ENCODE data around the gene SDC3. TPM values are rescaled to one million over a fixed set of nuclear protein-coding genes. Genes with fewer than 3 reads are reported as not detected.

Gene SDC3
- total and polyA plus RNA-seq, 2 of the 8 experiments (the other 6 are each of a cell fraction or from before 2014, with no cell fraction given) = 7.0 to 27.0 TPM

DNA sequence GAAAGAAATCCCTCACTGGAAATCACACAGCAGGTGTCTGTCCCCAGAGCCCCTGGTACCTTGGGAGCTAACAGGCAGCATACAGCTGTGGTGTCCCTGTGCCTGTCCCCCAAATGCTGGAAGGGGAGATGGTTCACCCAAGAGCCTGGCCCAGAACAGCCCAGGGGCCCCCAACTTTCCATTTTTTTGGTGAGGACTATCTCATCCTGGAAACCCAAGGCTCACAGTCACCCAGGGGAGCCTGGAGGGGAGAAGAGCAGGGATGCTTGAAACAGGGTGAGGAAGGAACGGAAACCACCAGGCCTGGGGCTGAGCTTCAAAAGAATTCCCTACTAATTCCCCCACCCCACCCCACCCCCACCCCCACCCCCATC is 3.6 kb downstream of the SDC3 start:
- Histone ChIP-seq H2BK12ac (ENCODE audit: low read depth, low read length) (no peak overlapping the region), H3K79me2 (ENCODE audit: control insufficient read depth in 1 of 2, insufficient read depth in 2 of 2, low read length in 2 of 2) (peaks cover 0 to 8% of the 10 kb centered on the region in 2 experiments; a peak in 1 of 4 replicates), H2BK120ac (replicated peaks; ENCODE audit: low read depth, low read length) (no peak overlapping the region), H2BK20ac (ENCODE audit: low read length) (no peak overlapping the region), H3K4ac (replicated peaks; ENCODE audit: insufficient read length, low read depth, low read length) (peak overlapping the region; percentile 54), H4K5ac (ENCODE audit: insufficient read length, low read depth, low read length) (no peak overlapping the region), H2AFZ (ENCODE audit: low read length) (no peak overlapping the region), H2AK5ac (ENCODE audit: low read depth, low read length) (no peak overlapping the region), H3K9ac (replicated peaks in 1 of 4; ENCODE audit: extremely low read depth in 1 of 4, low read depth in 3 of 4, low read length in 3 of 4) (no peak overlapping the region), H3K27ac (ENCODE audit: low read depth, low read length) (no peak overlapping the region), H3K27me3 (replicated peaks in 1 of 4; ENCODE audit: control insufficient read depth in 3 of 4, extremely low read depth in 1 of 4, insufficient read depth in 3 of 4, low read length in 3 of 4) (peaks cover 0 to 20% (median 12%) of the 10 kb centered on the region in 4 experiments; a peak in 4 of 7 replicates), H3K23ac (ENCODE audit: insufficient read length) (no peak overlapping the region), H3K4me1 (replicated peaks in 1 of 4; ENCODE audit: control insufficient read depth in 3 of 4, insufficient read depth in 4 of 4, low read length in 3 of 4) (peaks cover 7 to 40% (median 24%) of the 10 kb centered on the region in 4 experiments), H3K14ac (ENCODE audit: insufficient read length) (no peak overlapping the region), H3K18ac (ENCODE audit: extremely low read depth, low read length) (no peak overlapping the region; the same call in 1 of the 2 replicates), H2BK15ac (ENCODE audit: low read length) (no peak overlapping the region), H3K4me2 (ENCODE audit: insufficient read depth in 1 of 2, low read depth in 2 of 2, low read length in 2 of 2) (0 out of 4 replicates have a peak overlapping the region, but pooled peaks have one; percentile 1 to 17), H3K23me2 (ENCODE audit: low read depth, low read length) (peaks cover 7% of the 10 kb centered on the region; the same call in 1 of the 2 replicates), H4K8ac (ENCODE audit: extremely low read depth, insufficient read depth, low read length) (no peak overlapping the region), H4K91ac (replicated peaks; ENCODE audit: insufficient read length, low read length) (no peak overlapping the region), H3K9me3 (ENCODE audit: insufficient read depth in 2 of 2, low read depth in 1 of 2, low read length in 1 of 2) (no peaks in the 10 kb centered on the region), H3K56ac (replicated peaks; ENCODE audit: insufficient read length, low read depth, low read length) (no peak overlapping the region), H3K36me3 (ENCODE audit: control insufficient read depth in 2 of 4, insufficient read depth in 4 of 4, low read length in 3 of 4) (no peaks in the 10 kb centered on the region), H3K79me1 (ENCODE audit: low read depth, low read length) (peaks cover 7% of the 10 kb centered on the region), H3K4me3 (ENCODE audit: extremely low read depth in 1 of 4, insufficient read depth in 2 of 4, low read depth in 3 of 4, low read length in 4 of 4) (no peak overlapping the region), H2BK5ac (ENCODE audit: low read depth, low read length) (no peak overlapping the region), H4K20me1 (replicated peaks in 1 of 2; ENCODE audit: control insufficient read depth in 1 of 2, insufficient read depth in 2 of 2, low read length in 2 of 2) (peaks cover 13 to 18% of the 10 kb centered on the region in 2 experiments)
- DNase-seq (ENCODE audit: low read depth in 1 of 2, low spot score in 2 of 2) (no peak), FAIRE-seq (no peak)
- POLR2A ChIA-PET (ENCODE audit: partially characterized antibody) = interaction anchor here (0.8 to 4.4 kb wide), 6 partner anchors 8 to 102 kb away, joined by 3 to 30 read pairs (median 4); no protein-coding TSS in a partner anchor
- 86% methylated on average over 1 of the region's 1 CpG; no CpG with 5 or more reads in 1 of the 2 experiments for WGBS, 2 experiments (ENCODE audit: extremely low coverage in 1 of 2, insufficient coverage in 1 of 2, insufficient read length in 1 of 2, insufficient replicate concordance in 2 of 2, low coverage in 1 of 2, low lambda C conversion rate in 2 of 2, missing lambda C conversion rate in 1 of 2)
- CTCF ChIA-PET (ENCODE audit: partially characterized antibody) = interaction anchor here (0.8 to 13.1 kb wide), 11 partner anchors 8 to 186 kb away, joined by 3 to 164 read pairs (median 7); no protein-coding TSS in a partner anchor
- TF ChIP-seq, protein P1, sequence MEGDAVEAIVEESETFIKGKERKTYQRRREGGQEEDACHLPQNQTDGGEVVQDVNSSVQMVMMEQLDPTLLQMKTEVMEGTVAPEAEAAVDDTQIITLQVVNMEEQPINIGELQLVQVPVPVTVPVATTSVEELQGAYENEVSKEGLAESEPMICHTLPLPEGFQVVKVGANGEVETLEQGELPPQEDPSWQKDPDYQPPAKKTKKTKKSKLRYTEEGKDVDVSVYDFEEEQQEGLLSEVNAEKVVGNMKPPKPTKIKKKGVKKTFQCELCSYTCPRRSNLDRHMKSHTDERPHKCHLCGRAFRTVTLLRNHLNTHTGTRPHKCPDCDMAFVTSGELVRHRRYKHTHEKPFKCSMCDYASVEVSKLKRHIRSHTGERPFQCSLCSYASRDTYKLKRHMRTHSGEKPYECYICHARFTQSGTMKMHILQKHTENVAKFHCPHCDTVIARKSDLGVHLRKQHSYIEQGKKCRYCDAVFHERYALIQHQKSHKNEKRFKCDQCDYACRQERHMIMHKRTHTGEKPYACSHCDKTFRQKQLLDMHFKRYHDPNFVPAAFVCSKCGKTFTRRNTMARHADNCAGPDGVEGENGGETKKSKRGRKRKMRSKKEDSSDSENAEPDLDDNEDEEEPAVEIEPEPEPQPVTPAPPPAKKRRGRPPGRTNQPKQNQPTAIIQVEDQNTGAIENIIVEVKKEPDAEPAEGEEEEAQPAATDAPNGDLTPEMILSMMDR (IDR thresholded peaks at IDR 0.05; ENCODE audit: control extremely low read depth in 1 of 3, insufficient read depth in 1 of 3, low read depth in 1 of 3, low read length in 3 of 3) = no peak
- no peak for TF ChIP-seq TBP (IDR thresholded peaks at IDR 0.05; ENCODE audit: low read depth, low read length)
